HG03064 (cell line): Measurements from ENCODE around the gene WDR54.
"Not testable (repeated sequence)": the region's sequence is repeated elsewhere in the genome, so short reads cannot be mapped to it uniquely, and the experiment has no call there.

Experiments
- ATAC-seq: cut with Tn5 transposase; IDR thresholded peaks from one replicate; pipeline ENCODE4 v1.9.1; 2021; ENCODE audit warnings: low read depth; ENCODE audit not compliant: unreplicated experiment

WDR54 gene

DNA sequence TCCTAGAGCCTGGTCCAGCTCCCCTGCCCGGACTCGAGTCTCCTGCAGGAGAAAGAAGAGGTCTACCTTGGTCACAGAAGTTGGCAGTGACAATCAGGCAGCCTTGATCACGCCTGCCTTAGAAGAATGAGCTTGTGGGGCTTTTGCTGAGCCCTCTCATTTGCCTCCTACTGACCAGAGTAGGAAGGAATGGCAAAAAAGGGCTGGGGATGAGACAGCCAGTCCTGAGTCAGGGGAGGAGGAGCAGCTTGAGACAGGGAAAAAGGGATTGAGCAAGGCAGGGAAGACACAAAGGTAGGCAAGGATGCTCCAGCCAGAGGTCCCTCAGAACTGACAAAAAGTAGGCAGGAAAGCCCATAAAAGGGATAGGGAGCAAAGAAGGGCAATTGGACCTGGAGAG, 6.0 kb downstream of the WDR54 start:
- ATAC-seq, result no peak

DNA sequence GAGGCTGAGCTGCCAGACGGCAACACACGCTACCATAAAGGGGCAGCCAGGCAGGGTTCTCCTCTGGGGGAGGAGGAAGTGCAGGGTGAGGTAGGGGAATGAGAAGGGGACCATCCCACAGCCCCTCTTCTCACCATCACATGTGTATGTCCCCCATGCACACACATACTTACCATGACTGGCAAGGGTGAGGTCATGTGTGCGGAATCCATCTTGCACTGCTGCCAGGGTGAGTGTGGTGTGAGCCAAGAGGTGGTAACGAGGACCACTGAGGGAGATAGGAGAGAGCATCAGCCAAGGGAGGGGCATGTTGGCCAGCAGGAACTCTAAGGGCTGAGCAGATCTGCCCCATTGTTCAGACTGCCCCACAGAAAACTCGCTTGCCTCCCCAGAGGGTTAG, 7.1 kb downstream of the WDR54 start:
- no peak for ATAC-seq

DNA sequence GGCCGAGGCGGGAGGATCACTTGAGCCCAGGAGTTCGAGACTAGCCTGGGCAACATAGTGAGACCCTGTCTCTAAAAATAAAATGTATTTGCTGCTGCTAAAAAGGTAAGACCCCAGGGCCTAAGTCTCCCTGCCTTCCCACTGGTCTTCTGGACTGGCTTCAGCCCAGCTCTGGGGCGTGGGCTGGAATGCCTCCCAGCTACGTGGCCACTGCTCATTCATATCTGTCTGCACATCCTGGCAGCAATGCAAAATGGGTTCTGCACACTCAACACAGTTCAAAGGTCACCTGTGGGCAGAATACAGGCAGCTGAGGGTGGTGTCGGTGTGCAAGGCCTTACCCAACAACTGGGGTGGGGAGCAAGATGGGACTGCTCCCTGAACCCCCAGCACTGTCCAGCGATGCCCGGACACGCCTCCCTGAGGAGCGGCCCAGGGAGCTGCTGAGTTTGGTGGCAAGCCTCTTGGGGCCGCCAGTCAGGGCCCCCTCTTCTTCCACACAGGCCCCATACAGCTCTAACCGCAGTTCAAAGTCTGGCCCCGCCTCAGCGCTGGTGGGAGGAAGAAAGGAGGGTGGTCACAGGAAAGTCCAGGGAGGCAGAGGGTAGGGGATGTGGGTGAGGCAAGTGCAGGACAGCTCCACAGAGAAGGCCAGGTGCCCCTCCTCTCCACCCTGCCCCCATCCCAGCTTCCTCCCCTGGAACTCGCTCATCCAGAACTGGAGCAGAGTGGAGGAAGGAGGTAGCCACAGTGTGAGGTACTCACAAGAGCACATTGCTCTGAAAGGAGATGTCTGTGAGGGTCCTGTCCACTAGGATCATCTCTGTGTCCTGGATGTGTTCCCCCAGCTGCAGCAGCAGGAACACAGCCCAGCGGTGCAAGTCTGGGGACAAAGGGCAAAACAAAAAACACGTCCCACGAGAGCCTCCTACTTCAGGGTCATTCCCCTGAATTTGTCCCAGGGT, 8.2 kb downstream of the WDR54 start:
- no peak for ATAC-seq

DNA sequence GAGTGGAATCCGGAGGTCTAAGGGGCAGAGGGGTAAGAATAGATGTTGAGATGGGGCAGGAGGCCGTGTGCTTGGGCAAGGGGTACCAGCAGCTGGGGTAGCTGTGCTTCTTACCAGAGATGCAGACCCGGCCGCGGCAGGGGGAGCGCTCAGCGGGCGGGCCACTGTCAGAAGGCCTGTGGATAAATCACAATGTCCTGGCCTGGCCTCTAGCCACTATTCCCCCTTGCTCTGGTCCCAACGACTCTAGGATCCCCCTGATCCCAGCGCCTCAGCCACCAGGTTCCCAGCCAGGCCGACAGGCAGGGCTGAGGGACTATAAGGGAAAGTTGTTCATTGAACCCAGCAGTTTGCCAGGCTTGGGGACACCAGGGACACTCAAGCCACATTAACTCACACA, 9.0 kb downstream of the WDR54 start:
- no peak for ATAC-seq

DNA sequence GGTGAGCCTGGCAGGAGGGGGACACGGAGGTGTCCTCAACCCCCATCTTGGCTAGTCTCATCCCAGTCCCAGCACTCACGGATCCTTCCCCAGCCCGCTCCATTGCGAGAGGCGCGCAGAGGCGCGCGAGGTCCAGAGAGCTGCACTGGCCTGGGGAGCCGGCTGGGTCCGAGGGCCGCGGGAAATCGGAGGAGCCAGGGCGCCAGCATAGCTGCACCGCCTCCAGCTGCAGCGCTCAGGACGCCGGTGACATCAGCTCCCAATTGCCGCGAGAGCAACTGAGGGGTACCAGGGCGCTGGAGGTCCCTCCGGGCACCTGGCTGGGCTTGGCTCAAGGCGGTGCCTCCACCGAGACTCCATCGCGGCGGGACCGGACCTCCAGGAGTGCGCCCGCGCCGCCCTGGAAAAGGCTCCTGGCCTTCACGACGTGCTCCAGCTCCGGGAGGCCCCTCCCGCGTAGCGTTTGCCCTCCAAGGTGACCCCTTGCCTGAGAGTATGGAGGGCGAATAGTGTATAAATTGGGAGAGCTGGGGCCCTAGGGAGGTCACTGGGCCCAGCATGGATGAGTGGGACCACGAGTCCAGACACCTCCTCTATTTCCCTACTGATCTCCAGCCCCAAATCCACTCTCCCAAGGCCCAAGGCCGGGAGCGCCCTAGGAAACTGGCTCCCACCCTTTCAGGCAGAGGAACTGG, 14.7 kb downstream of the WDR54 start:
- no peak for ATAC-seq

DNA sequence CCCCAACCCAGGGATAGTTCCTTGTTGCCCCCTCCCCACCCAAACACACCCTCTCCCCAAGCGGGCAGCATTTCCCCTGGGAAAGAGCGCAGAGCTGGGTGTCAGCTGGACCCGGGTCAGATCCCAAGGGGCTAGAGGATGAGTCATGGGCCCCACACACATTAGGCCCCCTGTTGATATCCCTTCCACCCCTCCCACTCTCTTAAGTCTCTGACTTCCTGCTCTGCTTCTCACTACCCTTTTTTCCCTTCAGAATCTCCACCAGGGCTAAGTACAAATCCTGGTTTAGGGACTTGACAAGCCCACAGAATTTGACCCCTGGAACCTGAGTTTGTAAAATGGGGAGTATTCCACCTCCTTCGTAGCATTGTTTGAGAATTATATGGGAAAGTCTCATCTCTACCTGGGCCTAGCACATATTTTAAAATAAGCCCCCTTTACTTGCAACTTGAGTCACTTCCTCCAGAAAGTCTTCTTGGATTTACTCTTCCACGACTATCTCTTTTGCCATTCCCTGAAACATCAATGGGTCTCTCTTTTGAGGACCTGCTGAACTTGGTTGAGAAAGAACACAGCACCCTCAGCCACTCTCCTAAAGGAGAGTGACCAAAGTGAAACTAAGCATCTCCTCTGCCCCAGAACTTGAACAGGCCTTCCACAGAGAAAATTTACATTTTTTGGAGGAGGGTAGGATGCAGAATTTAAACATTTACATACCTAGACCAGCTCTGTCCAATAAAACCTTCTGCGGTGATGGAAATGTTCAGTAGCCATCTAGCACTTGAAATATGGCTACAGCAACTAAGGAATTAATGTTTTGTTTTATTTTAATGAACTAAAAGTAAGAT, 15.5 kb downstream of the WDR54 start:
- ATAC-seq, result no peak

DNA sequence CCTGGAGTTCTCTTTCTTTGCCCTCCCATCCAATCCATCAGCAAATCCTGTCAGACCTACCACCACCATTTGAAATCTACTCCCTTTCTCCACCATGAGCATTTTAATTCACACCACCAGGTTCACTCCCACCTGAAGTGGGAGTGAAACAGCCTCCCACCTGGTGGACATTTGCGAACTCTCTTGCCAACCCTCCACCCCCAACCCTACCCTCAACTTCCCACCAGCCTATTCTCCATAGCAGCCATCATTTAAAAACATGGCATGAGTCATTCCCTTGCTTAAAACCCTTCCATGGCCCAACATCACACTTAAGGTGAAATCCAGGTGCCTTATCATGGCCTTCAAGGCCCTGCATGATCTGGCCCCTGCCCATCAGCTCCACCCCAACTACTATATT, 16.7 kb downstream of the WDR54 start:
- ATAC-seq, result no peak

DNA sequence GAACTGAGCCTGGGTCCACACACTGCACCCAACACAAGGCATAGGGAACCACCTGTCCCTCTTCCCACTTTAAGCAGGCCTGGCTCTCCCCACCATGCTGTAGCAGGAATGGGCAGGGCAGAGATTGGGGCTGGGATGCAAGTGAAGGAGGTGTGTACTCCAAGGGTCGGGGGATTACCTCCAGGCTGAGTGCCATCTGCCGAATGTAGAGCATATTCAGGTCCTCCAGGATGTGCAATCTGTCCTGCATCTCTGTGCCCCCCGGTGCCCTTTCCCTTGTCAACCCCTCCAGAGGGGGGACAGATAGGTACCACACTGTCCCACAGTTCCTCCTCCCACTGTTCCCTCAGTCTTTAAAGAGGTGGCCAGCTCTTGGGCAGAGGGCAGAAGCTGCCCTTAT, 17.8 kb downstream of the WDR54 start:
- ATAC-seq, result no peak

DNA sequence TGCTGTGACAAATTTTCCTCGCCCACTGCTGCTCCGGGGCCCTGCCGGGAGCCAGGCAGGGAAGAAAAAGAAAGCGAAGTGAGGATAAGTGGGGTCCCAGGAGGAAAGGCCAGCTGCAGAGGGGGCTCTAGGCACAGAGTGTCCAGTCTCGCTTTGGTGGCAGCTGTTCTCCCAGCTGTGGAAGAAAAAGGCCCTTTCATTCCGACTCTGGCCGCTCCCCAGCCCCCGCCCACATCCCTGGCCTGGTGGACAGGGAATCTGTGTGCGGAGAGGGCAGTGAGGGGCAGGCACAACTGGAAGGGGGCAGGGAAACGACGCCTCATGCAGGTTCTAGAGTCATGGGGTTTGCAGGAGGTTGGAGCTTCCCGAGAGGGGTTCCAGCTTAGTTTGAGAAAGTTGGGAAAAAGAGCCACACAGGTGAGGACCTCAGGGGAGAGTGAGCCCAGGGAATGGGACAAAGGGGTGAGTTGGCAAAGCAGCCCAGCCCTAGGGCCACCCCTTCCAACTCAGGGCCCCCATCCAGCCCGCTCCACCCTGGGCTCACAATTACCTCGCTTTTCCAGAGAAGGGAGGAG, 18.4 kb downstream of the WDR54 start:
- no peak for ATAC-seq

DNA sequence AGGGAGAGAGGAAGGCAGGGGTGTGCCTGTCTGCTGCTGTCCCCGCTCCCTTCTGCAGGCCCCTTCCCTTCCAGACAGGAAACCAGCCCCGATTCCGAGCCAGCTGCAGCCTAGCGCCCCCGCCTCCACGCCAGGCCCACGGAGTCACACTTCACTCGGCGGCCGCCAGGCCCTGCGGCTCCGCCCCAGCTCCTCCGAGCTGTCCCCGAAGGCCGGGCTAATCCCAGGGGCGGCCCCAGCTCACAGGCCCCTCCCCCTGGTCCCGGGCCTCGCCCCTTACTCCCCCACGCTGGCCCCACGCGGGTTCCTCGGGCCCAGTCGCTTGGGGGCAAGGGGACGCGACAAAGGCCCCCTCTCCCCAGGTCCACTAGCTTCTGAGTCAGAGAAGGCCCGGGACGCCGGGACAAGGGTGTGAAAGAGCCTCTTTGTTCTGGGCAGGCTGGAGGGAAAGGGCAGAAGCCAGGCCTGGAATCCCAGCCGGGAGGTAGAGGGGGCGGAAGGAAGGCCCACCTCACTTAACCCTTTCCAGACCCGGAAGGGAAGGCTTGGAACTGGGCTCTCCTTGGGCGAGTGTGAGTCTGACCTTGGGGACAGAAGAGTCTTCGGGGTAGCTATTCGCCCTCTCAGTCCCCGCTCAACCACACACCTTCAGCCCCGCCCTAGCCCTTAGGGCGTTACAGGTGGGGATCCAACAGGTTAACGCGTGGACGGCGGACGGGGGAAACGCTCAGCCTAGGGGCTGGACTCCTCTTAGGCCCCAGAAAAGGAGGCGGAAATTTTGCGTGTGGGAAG, 19.0 kb downstream of the WDR54 start:
- ATAC-seq, result peak; percentile 79

DNA sequence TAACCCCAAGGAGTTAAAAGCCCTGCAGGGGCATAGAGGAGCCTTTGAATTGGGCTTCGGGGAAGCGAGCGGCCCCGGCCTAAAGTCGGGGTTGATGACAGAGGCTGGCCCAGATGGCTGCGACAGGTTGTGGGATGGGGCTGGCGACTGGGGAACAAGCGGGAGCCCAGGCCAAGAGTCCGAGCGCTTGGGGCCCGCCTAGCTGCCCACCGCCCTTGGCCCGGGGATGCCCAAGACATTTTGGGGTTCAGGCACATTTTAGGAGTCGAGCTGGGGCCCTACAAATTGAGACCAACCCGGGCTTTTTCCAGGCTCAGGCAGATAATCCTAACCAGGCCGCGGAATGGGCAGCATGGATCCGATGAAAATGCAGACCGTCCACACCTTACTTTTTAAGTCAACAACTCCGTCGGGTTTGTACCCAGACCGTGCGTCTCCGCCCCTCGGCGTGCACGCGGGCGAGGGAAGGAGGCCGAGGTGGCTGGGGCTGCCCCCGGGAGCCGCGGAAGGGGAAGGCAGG, 19.7 kb downstream of the WDR54 start:
- ATAC-seq, result no peak

DNA sequence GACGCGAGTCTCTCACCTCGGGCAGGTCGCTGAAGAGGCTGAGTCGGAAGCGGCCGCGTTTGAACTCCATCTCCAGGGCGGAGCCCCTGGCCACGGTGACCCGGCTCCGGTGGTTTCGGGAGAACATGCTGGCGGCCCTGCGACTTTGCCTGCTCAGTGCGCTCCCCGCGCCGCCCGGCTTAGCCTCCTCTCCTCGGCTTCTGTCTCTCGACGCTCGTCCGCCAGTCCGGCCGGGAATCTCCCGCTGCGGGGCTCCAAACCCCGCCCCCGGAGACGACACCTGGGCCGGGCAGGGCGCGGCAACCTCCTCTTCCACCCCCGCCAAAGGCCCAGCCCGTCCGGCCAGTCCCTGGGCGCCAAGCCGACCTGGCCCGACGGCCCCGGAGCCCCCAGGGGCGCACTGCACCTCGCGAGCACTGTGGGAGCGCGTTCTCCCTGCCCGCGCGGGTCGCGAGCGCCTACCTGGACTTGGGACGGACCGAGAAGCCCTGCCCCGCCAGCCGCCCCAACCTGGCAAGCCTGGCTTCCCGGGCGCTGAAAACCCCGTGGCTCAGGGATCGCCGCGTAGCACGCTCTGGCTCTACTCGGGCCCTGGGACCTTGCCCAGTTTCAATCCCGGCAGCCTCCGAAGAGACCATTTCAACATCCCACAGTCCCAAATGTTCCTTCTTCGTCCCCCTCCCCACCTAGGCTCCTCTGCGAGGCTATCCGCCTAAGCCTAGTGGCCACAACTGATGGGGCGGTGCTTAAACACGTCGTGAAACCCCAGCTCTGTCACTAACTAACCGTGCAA, 20.4 kb downstream of the WDR54 start, which contains the start of gene RTKN:
Gene RTKN, minus strand, starts transcription at position 248 of the 793 bp plus-strand sequence. Its CDS starts 121 bp downstream, at position 127.
- ATAC-seq, result no peak

DNA sequence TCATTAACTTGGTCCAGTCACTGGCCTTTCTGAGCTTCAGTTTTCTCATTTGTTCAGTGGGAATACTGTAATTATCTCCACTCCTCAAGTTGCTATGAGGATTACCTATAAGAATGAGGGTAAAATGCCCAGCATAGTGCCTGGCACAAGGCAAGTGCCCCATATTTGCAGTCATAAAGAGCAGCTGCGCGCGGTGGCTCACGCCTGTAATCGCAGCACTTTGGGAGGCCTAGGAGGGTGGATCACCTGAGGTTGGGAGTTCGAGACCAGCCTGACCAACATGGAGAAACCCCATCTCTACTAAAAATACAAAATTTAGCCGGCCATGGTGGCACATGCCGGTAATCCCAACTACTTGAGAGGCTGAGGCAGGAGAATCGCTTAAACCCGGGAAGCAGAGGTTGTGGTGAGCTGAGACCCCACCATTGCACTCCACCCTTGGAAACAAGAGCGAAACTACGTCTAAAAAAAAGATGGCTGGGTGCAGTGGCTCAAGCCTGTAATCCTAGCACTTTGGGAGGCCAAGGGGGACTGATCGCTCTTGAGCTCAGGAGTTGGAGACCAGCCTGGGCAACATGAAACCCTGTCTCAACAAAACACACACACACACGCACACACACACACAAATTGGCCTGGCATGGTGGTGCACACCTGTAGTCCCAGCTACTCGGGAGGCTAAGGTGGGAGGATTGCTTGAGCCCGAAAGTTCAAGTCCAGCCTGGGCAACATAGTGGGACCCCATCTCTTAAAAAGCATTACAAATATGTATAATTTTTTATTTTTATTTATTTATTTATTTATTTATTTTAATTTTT, 21.2 kb downstream of the WDR54 start:
- ATAC-seq, result not testable (repeated sequence)

DNA sequence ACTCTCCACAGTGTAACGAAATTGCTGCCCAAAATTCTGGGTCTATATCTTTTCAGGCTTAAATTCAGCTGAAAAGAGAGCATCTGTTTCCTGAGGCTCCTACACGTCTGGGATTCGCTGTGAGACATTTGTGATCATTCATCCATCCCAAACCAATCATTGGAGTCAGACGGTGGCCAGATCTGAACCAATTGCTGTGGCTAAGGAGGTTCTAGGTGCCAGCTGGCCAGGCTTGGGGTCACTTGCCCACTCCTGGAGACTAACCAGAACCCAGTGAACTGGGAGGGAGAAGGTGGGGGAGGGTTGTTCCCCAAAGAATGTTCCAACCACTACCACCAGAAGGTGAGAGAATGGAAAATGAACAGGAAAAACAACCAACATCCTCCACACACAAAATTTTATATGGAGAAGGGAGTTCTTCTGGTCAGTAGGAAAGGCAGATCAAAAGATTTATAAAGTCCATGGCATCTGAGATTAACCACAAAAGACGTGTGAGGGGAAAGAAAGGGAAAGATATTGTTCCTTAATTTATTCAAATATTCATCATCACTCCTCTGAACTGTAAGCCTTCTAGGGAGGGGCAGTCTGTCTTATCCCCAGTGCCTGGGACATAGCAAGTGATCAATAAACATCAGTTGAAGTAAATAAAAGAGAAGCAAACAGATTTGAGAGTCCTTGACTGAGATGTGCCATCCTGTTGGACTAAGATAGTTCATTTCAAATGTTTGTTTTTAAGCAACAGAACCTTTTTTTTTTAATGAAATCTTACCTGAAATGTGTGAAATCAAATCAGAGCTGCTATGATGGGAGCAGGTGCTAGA, 23.2 kb downstream of the WDR54 start:
- ATAC-seq, result no peak

DNA sequence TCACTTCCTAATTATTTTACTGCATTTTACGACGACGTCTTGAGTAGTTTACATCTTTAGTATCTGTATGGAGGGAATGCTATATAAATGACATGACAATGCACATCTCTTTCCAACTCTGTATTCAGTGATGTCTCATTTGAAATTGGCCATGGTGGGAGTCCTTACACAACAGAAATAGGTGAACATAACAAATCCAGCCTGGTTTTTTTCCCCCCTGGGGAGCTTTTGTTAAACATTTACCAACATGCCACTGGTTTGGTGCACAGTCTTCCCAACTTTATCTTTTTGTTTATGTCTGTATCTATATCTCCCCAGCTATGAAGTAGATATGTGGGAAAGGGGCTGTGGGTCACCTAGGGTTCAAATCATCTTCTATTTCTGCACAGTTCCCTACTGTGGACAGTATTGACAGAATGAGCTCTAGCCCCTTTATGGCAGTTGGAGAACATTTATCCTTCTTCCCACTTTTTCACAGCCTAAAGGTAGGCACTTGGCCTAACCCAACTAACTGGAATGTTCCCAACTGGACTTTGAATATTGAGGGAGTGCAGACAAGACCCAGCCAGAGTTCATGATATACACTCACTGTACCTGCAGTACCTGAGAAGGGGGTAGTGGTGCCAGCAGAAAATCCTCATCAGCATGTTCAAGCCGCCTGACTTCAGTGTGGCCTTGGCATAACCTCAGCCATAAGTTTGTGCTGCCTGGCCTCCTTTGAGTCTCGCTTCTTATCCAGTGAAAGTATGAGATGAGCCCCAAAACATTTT, 25.9 kb downstream of the WDR54 start:
- ATAC-seq, result no peak

DNA sequence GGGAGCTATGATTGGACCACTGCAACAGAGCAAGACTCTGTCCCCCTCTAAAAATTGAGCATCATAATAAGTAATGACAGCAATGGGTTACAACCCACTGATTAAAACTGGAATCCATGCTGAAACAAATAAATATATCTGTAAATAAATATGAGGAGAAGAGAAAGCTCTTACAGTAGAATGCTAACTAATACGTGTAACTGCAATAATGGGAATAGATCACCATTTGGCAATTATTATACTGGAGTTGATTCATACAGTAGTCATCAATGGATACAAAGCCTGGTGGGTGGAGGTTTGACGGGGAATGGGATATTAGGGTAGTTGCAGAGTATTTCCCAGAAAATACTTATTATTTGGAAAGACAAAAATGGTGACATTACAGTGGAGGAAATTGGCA, 27.2 kb downstream of the WDR54 start:
- no peak for ATAC-seq
